RCC 7860 (cell line): ENCODE measurements around the gene BBS5.
"Not testable (repeated sequence)": the region's sequence is repeated elsewhere in the genome, so short reads cannot be mapped to it uniquely, and the experiment has no call there.

Source experiments
- DNase-seq: peaks from one replicate; pipeline ENCODE4 v3.0.0-alpha.2; 2015; ENCODE audit warnings: low spot score
- FAIRE-seq: peaks from 2 replicates; lab custom pipeline; 2012; peaks lifted over from hg19 to GRCh38; lab: Jason Lieb, UNC

BBS5 gene

DNA sequence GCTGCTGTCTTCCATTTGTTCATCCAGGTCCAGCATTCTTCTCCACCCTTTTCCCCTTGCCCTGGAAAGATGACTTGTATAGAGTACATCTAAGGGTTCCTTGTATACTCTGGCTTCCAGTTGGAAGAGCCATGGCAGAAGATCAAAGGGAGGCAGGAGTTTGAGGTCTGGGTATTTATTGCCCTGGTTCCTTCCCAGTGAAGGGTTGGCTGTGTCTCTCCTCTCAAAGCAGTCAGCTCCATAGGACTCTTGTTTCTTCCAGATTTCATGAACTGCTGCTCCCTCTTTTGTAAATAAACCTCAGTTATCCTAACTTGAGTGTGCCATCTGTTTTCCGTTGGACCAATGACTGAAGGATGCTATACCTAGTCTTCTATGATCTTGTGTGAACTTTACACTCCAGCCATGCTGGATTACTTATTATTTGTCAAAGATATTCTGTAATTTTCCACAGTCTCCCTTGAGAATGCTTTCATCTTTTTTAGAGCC is 6.4 kb downstream of the BBS5 start:
- FAIRE-seq (no peak), DNase-seq (no peak)

DNA sequence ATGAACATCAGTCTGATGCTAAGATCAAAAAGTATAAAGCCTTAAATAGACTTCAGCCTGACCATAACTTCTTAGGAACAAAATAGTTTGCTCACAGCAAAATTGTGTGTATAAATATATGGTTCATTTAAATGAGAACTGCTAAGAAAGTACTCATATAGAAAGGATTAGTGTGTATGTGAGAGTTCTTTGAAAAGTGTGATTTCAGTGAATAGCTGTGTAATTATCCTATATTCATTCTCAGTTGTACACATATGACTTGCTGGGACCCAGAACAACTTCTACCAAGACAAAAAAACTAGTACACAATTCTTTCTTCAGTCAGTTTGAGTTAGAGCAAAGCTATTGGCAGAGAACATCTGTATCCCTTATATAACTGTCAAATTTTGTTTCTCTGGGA is 7.2 kb downstream of the BBS5 start:
- DNase-seq, result no peak

DNA sequence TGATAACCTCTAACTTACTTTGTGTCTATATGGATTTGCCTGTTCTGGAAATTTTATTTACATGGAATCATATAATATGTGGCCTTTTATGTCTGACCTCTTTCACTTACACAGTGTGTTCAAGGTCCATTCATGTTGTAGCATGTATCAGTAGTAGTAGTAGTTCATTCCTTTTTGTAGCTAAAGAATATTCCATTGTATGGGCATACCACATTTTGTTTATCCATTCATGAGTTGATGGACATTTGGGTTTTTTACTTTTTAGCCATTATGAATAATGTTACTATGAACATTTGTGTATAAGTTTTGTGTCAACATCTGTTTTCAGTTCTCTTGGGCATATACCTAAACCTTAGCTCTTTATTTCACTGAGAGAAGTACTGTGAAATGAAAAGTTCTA is 11.5 kb downstream of the BBS5 start:
- DNase-seq, result no peak
- FAIRE-seq, result no peak

More for the DNA sequence above, 7.2 kb downstream of the BBS5 start:
- no peak for FAIRE-seq

DNA sequence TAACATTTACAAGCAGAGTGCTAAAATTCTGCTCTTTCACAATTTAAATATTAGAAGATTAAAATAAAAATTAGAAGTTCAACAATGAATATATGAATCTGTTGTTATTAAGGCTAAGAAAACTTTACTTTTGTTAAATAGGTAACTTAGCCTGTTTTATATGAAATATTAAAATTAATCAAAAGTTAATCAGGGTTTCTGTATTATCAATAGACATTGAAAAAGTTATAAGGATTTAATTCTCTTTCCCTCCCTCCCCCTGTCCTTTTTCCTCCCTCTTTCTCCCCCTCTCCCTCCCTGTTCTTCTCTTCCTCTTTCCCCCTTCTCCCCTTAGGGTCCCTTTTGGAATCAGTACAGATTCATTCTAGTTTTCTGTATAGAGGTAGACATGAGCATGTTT is 12.1 kb downstream of the BBS5 start:
- no peak for DNase-seq
- no peak for FAIRE-seq

DNA sequence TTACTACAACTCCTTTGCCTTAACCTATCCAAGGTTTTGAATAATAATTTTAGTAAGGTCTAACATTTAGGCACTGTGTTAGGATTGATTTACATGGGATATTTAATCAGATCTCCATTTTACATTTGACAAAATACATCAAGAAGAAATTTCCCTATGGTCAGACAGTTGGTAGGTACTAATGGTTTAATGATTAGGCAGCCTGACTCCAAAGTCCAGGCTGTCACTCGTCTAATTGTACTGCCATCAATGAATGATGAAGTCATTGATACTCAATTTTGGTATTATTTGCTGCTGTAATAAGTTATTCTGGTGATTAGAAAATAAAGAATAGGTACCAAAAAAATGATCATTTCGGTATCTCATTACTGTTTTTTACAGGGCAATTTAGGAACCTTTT is 14.1 kb downstream of the BBS5 start:
- FAIRE-seq, result no peak
- no peak for DNase-seq

DNA sequence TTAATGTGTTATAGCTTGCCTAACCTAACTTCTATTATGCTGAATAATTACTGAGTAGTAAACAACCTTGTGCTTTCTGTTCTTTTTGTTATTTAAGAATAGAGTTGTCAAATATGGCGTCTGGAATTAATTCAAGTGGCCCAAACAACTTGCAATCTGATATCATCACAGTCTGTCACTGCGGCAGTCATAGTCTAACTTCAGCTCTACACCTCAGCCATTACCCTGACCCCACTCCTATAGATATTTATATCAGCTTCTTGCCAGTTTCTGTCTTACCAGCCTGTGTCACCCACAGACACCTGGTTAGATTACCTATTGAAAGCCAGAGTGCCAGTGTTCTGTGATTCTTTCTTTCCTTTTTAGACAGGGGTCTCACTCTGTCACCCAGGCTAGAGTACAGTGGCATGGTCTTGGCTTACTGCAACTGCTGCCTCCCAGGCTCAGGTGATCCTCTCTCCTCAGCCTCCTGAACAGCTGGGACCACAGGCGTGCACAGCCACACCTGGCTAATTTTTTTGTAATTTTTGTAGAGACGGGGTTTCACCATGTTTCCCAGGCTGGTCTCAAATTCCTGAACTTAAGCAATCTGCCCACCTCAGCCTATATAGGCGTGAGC is 16.1 kb downstream of the BBS5 start:
- no peak for FAIRE-seq
- no peak for DNase-seq

DNA sequence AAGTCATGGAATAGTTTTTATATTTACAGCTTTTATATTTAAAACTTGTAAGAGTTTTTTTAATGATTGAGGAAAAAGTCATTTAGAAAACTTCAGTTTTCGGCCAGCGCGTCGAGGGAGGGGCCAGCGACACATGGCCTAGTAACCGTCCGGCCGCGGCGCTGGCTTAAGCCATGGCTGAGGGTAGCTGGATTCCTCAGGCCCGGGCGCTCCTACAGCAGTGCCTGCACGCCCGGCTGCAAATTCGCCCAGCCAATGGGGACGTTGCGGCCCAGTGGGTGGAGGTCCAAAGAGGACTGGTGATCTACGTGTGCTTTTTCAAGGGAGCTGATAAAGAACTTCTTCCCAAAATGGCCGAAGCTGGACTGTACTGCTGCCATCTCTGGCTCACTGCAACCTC is 25.4 kb downstream of the BBS5 start:
- FAIRE-seq (no peak), DNase-seq (no peak)

DNA sequence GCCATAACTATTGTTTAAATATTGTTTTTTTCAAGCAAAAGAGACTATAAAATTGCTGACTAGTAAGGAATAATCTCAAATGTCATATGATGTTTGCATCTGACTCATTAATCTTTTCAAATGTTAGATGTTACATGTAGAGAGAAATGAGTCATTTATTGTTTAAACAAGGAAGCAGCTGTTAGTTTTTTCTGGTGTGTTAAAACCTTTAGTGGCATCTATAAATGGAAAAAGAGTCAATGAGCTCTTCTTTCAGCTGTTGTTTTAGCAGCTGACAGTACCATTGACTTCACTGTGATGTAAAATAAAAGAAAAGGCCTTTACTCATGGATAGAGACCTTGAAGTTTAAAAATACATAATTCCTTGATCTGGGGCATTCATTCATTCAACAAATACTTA is 28.4 kb downstream of the BBS5 start:
- DNase-seq (no peak), FAIRE-seq (no peak)

DNA sequence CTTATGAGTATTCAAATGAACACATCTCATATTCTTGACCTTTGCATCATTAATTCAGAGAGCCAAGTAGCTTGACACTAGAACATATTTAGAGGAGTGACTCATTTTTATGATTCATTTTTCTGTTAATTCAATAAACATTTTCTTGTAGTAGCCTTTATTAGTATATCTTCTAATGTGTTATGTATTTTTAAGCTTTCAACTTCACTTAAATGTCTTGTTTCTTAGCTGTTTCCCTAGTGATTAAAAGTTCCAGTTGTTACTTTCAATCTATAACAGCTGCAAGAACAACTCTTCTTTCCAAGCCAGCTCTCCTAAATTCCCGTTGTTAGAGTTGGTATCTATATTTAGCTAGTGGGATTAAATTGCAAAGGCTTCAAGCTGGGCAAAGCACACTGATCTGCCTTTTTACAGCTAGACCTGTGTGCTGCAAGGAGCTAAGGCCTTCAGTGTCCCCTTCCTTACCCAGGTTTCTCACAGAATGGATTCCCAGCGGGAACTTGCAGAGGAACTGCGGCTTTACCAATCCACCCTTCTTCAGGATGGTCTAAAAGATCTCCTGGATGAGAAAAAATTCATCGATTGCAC is 30.1 kb downstream of the BBS5 start, which contains the start of gene KLHL41:
Gene KLHL41 (plus strand): TSS at position 405 of the 588 bp plus-strand sequence. CDS start 77 bp downstream, at position 482.
- FAIRE-seq, result no peak

DNA sequence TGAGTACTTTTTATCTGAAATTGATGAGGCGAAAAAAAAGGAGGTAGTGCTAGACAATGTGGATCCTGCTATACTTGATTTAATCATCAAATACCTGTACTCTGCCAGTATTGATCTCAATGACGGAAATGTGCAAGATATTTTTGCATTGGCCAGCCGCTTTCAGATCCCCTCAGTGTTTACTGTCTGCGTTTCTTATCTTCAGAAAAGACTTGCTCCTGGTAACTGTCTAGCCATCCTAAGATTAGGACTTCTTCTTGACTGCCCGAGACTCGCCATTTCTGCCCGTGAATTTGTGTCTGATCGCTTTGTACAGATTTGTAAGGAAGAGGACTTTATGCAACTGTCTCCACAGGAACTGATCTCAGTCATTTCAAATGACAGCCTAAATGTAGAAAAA is 30.7 kb downstream of the BBS5 start:
- no peak for DNase-seq
- FAIRE-seq, result no peak

More for the DNA sequence above, 30.1 kb downstream of the BBS5 start, which contains the start of gene KLHL41:
- no peak for DNase-seq

DNA sequence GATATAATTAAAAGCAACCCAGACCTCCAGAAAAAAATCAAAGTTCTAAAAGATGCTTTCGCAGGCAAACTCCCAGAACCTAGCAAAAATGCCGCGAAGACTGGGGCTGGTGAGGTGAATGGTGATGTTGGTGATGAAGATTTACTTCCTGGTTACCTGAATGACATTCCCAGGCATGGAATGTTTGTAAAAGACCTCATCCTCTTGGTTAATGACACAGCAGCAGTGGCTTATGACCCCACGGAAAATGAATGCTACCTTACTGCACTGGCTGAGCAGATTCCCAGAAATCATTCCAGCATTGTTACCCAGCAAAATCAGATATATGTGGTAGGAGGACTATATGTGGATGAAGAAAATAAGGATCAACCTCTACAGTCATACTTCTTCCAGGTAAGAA is 31.2 kb downstream of the BBS5 start:
- DNase-seq, result no peak

DNA sequence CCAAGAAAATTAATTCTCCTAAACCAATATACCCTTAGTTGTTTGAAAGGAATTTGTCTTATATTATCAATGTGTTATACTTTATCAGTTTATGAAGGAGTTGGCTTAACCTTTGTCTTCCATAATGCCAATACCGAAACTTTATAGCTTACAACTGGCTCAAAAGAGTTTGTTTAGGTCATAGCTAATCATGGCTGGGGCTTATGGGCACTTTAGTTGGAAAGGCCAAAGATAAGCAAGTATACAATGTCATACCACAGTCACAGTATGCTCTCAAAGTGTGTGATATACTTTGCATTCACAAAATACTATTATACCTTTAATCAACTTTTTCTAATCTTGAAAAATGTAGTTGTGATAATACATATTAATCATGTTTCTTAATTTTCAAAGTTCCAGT is 32.5 kb downstream of the BBS5 start:
- FAIRE-seq (no peak), DNase-seq (no peak)

More for the DNA sequence above, 31.2 kb downstream of the BBS5 start:
- FAIRE-seq, result no peak

DNA sequence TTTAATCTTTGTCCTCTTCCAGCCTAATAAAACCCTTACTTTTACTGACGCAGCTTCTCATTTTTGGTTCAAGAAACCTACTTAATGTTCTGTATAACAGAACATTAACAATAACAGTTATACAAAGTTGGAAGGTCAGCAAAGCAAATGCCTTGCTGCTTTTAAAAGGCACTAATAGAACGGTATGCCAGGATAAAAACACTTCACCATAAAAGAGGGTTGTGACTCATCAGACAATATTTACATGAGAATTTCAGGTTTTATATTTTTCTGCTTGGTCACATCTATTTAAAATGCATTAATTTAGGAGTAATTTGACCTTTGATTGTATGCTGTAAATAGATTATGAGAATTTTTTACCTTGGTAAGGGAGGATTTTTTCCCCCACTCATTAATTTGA is 33.2 kb downstream of the BBS5 start:
- no peak for DNase-seq
- FAIRE-seq, result no peak

DNA sequence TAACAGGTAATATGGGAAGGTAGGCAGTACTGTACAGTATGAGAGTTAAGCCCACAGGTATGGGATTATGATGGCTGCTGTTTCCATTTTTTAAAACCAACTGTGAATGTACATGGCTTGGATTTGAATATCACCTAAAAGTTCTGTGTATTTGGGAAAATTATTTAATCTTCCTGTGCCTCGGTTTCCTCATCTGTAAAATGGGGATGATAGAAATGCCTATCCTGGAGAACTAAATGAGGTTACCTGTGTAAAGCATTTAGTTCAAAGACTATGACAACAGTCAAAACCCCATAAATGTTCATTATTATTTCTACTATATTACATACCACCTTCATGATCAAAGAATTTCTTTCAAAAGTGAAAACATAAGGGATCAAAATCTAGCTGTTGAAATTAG is 33.8 kb downstream of the BBS5 start:
- FAIRE-seq, result no peak
- DNase-seq, result no peak

DNA sequence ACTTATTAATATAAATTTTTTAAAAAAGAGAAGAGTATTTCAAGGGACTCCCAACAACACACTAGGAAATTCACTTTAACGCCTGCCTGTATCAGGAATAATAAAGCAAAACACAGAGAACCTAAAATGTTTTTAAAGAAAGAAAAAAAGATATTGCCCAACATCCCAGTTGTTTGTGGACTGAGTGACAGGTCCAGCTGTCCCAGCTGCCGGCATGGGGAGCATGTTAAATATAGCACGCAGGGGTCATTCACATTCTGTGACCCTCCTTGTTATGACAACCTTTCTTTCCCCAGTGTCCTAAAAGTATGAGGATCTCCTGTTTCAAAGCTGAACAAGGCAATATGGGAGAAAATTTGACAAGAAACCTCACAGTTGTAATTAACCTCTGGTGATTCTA is 34.6 kb downstream of the BBS5 start:
- FAIRE-seq, result no peak
- DNase-seq, result no peak

DNA sequence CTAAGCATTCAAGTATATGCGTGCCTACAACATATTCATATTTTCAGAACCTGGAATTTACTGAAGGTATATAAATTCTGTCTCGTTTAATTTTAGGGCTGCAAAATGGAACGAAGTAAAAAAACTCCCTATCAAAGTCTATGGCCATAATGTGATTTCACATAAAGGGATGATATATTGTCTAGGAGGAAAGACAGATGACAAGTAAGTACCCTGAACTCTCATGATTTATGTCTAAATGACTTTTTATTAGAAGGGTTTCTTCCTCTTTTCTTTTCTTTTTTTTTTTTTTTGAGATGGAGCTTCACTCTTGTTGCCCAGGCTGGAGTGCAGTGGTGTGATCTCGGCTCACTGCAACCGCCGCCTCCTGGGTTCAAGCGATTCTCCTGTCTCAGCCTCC is 35.5 kb downstream of the BBS5 start:
- not testable (repeated sequence) for DNase-seq, FAIRE-seq

DNA sequence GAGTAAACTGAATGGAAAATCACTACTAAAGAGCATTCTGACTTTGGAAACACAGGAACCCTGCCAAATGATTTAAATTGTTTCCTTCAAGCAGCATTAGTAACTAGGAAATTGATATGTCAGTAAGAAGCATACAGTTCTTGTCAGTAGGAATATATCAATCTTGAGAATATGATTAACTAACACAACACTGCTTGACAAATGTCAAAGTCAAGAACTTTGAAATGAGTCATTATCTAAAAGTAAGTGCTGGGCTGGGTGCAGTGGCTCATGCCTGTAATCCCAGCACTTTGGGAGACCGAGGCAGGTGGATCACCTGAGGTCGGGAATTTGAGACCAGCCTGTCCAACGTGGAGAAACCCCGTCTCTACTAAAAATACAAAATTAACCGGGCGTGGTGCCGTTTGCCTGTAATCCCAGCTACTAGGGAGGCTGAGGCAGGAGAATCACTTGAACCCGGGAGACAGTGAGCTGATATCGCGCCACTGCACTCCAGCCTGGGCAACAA is 37.2 kb downstream of the BBS5 start:
- DNase-seq, FAIRE-seq: not testable (repeated sequence)

DNA sequence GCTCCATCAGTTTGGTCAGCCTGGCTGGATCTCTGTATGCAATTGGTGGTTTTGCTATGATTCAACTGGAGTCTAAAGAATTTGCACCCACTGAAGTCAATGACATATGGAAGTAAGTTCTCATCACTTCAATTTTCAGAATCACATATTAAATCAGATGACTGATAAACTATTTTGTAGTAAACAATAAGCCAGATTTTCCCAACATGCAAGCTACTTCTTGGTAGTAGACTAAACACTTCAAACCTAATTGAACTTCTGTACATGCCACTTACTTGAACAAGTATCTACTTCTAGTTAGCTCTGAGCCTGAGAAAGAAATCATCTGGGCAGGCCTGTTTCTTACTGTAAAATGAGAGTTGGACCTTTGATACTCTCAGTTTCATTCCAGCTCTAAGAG is 41.6 kb downstream of the BBS5 start:
- FAIRE-seq (no peak), DNase-seq (no peak)

DNA sequence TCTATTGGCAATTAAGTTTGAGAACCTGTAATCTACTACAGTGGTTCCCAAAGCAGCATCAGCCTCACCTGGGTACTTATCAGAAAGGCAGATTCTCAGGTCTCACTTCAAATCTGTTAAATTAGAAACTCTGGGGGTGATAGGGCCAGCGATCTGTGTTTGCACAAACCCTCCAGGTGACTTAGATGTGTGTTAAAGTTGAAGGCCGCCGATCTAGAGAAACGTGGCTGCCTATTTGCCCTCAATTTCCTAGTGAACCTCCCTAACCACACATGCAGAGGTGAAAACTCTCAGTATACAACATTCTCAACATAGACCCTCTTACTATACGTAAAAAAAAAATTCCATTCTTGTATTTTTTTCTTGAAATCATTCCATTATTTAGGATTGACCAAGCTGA is 44.4 kb downstream of the BBS5 start:
- no peak for DNase-seq
- no peak for FAIRE-seq

DNA sequence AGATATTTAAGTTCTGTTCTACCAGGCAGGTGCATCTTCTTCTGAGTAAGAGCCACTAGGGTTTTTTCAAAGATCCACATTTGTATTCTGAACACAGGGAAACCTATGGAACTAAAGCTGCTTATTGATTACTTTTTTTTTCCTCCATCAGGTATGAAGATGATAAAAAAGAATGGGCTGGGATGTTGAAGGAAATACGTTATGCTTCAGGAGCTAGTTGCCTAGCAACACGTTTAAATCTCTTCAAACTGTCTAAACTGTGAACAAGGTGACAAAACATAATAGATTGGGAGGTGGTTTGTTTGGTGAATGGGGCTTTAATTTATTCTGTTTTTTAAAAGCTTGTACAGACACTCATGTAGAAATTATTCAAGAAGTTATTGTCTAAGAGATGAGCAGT is 46.1 kb downstream of the BBS5 start:
- no peak for DNase-seq
- FAIRE-seq, result no peak

DNA sequence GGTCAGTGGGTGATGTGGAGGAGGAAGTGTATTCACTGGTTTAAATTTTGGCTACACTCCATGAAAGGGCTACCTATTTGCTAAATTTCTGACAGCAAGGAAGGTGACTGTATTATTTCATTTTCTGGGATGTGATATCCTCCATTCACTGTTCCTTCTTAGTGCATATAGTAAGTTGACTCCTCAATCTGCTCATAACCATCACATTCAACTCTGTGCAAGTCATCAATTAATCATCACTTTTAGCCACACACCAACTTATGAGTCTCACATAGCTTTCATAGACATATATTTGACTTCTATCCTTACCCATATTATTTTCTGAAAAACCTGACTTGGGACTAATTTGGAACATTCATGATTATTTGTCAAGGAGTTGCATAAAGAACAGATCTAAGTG is 47.2 kb downstream of the BBS5 start:
- no peak for DNase-seq
- FAIRE-seq, result no peak

DNA sequence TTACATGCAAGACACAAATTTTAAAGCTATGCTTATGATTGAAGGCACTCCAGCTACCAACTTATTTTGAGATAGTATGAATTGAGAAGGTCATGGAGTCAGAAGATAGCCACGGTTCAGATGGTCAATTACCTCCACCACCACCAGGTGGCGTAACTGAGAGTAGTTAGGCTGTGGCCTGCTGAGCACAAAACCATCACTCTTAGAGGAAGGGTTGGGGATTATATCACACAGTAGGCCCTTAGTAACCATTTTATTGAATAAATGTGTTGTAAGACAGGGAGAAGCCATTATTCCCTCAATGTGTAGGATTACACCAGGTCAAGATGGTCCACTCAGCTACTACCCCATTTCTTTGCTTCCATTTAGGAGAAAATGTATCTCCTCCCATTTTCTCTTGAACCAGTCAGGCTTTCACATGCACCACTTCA is 49.0 kb downstream of the BBS5 start:
- FAIRE-seq (peak; percentile 57), DNase-seq (peak; percentile 43)
